ENCODE measurements around the gene THTPA. TPM values are rescaled to one million over a fixed set of nuclear protein-coding genes. Genes with fewer than 3 reads are reported as not detected.

The THTPA gene
- total and polyA plus RNA-seq, 9 donors = 8.2 to 14.2 (median 13.3) TPM

GRCh38 chr14:23559926-23560520 lies 4.0 kb downstream of the THTPA start:
- H3K36me3 ChIP-seq (ENCODE audit: control insufficient read depth, insufficient read depth, low read length) = peaks cover 34% of the 10 kb centered on the region
- peaks cover 12% of the 10 kb centered on the region for H3K4me1 ChIP-seq (ENCODE audit: control insufficient read depth, insufficient read depth, low read length)
- no peak overlapping the region for H3K4me3 ChIP-seq (ENCODE audit: low read length)
- no peaks in the 10 kb centered on the region for H3K9me3 ChIP-seq (replicated peaks; ENCODE audit: control insufficient read depth, low read depth, low read length)
- H3K27ac ChIP-seq (ENCODE audit: low read length) = no peak overlapping the region
- DNase-seq = no peak
- WGBS (ENCODE audit: insufficient coverage) = 100% methylated on average over 1 of the region's 3 CpGs
- no peaks in the 10 kb centered on the region for H3K27me3 ChIP-seq (ENCODE audit: control insufficient read depth, insufficient read depth, low read length)

GRCh38 chr14:23561259-23561658 lies 5.2 kb downstream of the THTPA start:
- no peak overlapping the region for H3K4me3 ChIP-seq (ENCODE audit: low read length)
- WGBS (ENCODE audit: insufficient coverage) = no CpG with 5 or more reads among the region's 2 CpGs
- no peaks in the 10 kb centered on the region for H3K9me3 ChIP-seq (replicated peaks; ENCODE audit: control insufficient read depth, low read depth, low read length)
- no peaks in the 10 kb centered on the region for H3K27me3 ChIP-seq (ENCODE audit: control insufficient read depth, insufficient read depth, low read length)
- H3K36me3 ChIP-seq (ENCODE audit: control insufficient read depth, insufficient read depth, low read length) = peaks cover 34% of the 10 kb centered on the region
- H3K27ac ChIP-seq (ENCODE audit: low read length) = no peak overlapping the region
- DNase-seq = no peak
- H3K4me1 ChIP-seq (ENCODE audit: control insufficient read depth, insufficient read depth, low read length) = peaks cover 10% of the 10 kb centered on the region

- Histone ChIP-seq H3K4me1 (ENCODE audit: control insufficient read depth, insufficient read depth, low read length) (peaks cover 8% of the 10 kb centered on the region), H3K27ac (ENCODE audit: low read length) (no peak overlapping the region), H3K36me3 (ENCODE audit: control insufficient read depth, insufficient read depth, low read length) (peaks cover 34% of the 10 kb centered on the region), H3K4me3 (ENCODE audit: low read length) (no peak overlapping the region), H3K9me3 (replicated peaks; ENCODE audit: control insufficient read depth, low read depth, low read length) (no peaks in the 10 kb centered on the region), H3K27me3 (ENCODE audit: control insufficient read depth, insufficient read depth, low read length) (no peaks in the 10 kb centered on the region)
- 85% methylated on average over 11 of the region's 15 CpGs for WGBS (ENCODE audit: insufficient coverage)
- no peak for DNase-seq
These were observed 6.1 kb downstream of the THTPA start for GRCh38 chr14:23561873-23562821.

DNA sequence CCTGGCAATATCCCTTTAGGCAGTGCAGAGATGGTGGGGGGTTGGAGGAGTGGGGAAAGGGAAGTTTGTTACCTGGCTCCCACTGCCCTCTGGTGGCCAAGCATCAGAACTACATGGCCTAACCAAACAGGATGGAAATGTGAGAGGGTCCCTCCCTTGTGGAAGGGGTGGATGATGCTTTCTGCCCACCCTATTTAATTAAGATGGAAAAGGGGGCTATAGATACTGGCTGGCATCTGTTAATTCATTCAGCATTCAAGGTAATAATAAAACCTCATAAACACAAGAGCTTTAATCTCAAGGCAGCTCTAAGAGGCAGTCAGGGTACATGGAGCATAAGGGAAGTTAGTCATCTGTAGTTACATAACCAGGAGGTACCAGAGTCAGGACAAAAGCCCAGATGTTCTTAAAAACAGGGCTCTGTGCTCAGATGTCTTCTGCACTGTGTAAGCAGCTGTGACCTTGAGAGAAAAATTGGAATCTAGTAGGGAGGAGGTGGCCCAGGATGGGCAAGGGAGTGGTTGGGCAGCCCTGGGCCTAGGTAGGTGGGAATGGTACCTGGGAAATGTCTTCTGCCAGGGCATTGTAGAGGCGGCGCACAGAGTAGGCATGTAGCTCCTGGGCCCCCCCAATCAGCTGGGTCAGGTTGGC lies 6.9 kb downstream of the THTPA start:
- no peaks in the 10 kb centered on the region for H3K27me3 ChIP-seq (ENCODE audit: control insufficient read depth, insufficient read depth, low read length)
- H3K9me3 ChIP-seq (replicated peaks; ENCODE audit: control insufficient read depth, low read depth, low read length) = no peaks in the 10 kb centered on the region
- peaks cover 12% of the 10 kb centered on the region for H3K4me1 ChIP-seq (ENCODE audit: control insufficient read depth, insufficient read depth, low read length)
- 100% methylated on average over 2 of the region's 2 CpGs for WGBS (ENCODE audit: insufficient coverage)
- no peak overlapping the region for H3K27ac ChIP-seq (ENCODE audit: low read length)
- DNase-seq = peak; percentile 61
- peaks cover 33% of the 10 kb centered on the region for H3K36me3 ChIP-seq (ENCODE audit: control insufficient read depth, insufficient read depth, low read length)
- no peak overlapping the region for H3K4me3 ChIP-seq (ENCODE audit: low read length)

GRCh38 chr14:23563473-23564180 lies 7.6 kb downstream of the THTPA start:
- H3K9me3 ChIP-seq (replicated peaks; ENCODE audit: control insufficient read depth, low read depth, low read length) = no peaks in the 10 kb centered on the region
- H3K27me3 ChIP-seq (ENCODE audit: control insufficient read depth, insufficient read depth, low read length) = no peaks in the 10 kb centered on the region
- peaks cover 15% of the 10 kb centered on the region for H3K4me1 ChIP-seq (ENCODE audit: control insufficient read depth, insufficient read depth, low read length)
- H3K27ac ChIP-seq (ENCODE audit: low read length) = no peak overlapping the region
- DNase-seq = peak; percentile 24
- WGBS (ENCODE audit: insufficient coverage) = 84% methylated on average over 12 of the region's 14 CpGs
- peaks cover 26% of the 10 kb centered on the region for H3K36me3 ChIP-seq (ENCODE audit: control insufficient read depth, insufficient read depth, low read length)
- H3K4me3 ChIP-seq (ENCODE audit: low read length) = no peak overlapping the region

- H3K4me3 ChIP-seq (ENCODE audit: low read length) = no peak overlapping the region
- H3K36me3 ChIP-seq (ENCODE audit: control insufficient read depth, insufficient read depth, low read length) = peaks cover 19% of the 10 kb centered on the region
- WGBS (ENCODE audit: insufficient coverage) = 87% methylated on average over 12 of the region's 13 CpGs
- no peaks in the 10 kb centered on the region for H3K9me3 ChIP-seq (replicated peaks; ENCODE audit: control insufficient read depth, low read depth, low read length)
- DNase-seq = no peak
- peaks cover 16% of the 10 kb centered on the region for H3K4me1 ChIP-seq (ENCODE audit: control insufficient read depth, insufficient read depth, low read length)
- no peaks in the 10 kb centered on the region for H3K27me3 ChIP-seq (ENCODE audit: control insufficient read depth, insufficient read depth, low read length)
- no peak overlapping the region for H3K27ac ChIP-seq (ENCODE audit: low read length)
These were observed 8.2 kb downstream of the THTPA start for GRCh38 chr14:23564181-23564812.

GRCh38 chr14:23564876-23565275 lies 8.8 kb downstream of the THTPA start:
- no peaks in the 10 kb centered on the region for H3K9me3 ChIP-seq (replicated peaks; ENCODE audit: control insufficient read depth, low read depth, low read length)
- WGBS (ENCODE audit: insufficient coverage) = 83% methylated on average over 2 of the region's 7 CpGs
- peaks cover 16% of the 10 kb centered on the region for H3K4me1 ChIP-seq (ENCODE audit: control insufficient read depth, insufficient read depth, low read length)
- no peaks in the 10 kb centered on the region for H3K27me3 ChIP-seq (ENCODE audit: control insufficient read depth, insufficient read depth, low read length)
- no peak overlapping the region for H3K4me3 ChIP-seq (ENCODE audit: low read length)
- peaks cover 13% of the 10 kb centered on the region for H3K36me3 ChIP-seq (ENCODE audit: control insufficient read depth, insufficient read depth, low read length)
- H3K27ac ChIP-seq (ENCODE audit: low read length) = no peak overlapping the region
- DNase-seq = no peak

- H3K27ac ChIP-seq (ENCODE audit: low read length) = no peak overlapping the region
- H3K4me1 ChIP-seq (ENCODE audit: control insufficient read depth, insufficient read depth, low read length) = peaks cover 16% of the 10 kb centered on the region
- no peak overlapping the region for H3K4me3 ChIP-seq (ENCODE audit: low read length)
- peaks cover 1% of the 10 kb centered on the region for H3K27me3 ChIP-seq (ENCODE audit: control insufficient read depth, insufficient read depth, low read length)
- no peak for DNase-seq
- no peaks in the 10 kb centered on the region for H3K9me3 ChIP-seq (replicated peaks; ENCODE audit: control insufficient read depth, low read depth, low read length)
- 81% methylated on average over 8 of the region's 11 CpGs for WGBS (ENCODE audit: insufficient coverage)
- H3K36me3 ChIP-seq (ENCODE audit: control insufficient read depth, insufficient read depth, low read length) = peaks cover 8% of the 10 kb centered on the region
These were observed 9.6 kb downstream of the THTPA start for GRCh38 chr14:23565626-23566025.

- no peak overlapping the region for H3K27ac ChIP-seq (ENCODE audit: low read length)
- H3K27me3 ChIP-seq (ENCODE audit: control insufficient read depth, insufficient read depth, low read length) = peaks cover 6% of the 10 kb centered on the region
- no peak overlapping the region for H3K4me3 ChIP-seq (ENCODE audit: low read length)
- 88% methylated on average over 7 of the region's 10 CpGs for WGBS (ENCODE audit: insufficient coverage)
- H3K36me3 ChIP-seq (ENCODE audit: control insufficient read depth, insufficient read depth, low read length) = peaks cover 4% of the 10 kb centered on the region
- no peaks in the 10 kb centered on the region for H3K9me3 ChIP-seq (replicated peaks; ENCODE audit: control insufficient read depth, low read depth, low read length)
- DNase-seq = no peak
- H3K4me1 ChIP-seq (ENCODE audit: control insufficient read depth, insufficient read depth, low read length) = peaks cover 16% of the 10 kb centered on the region
These were observed 10.2 kb downstream of the THTPA start for GRCh38 chr14:23566112-23566777.
